Muscle of arm (tissue), 12 donors: ENCODE data around the gene SS18L1. TPM values are rescaled to one million over a fixed set of nuclear protein-coding genes. Genes with fewer than 3 reads are reported as not detected.

Experiments
- DNase-seq: peaks from one replicate; pipeline ENCODE4 v3.0.0-alpha.2; 2013
- polyA plus RNA-seq, 12 donors: library from polyadenylated mRNA; unstranded; fragments of 120-200 nt; gene quantifications; one replicate each; pipeline ENCODE4 v1.2.1, GENCODE V29; 2013; ENCODE audit not compliant: insufficient read length in 12 of 12

Gene SS18L1
- polyA plus RNA-seq, 12 donors, result 13.5 to 21.0 (median 15.7) TPM; not detected in 1

- no peak for DNase-seq
Measured at GRCh38 chr20:62119115-62119514, 24.5 kb upstream of the SS18L1 start.

GRCh38 chr20:62119591-62120364 lies 23.8 kb upstream of the SS18L1 start:
- no peak for DNase-seq

GRCh38 chr20:62120365-62120762 lies 23.2 kb upstream of the SS18L1 start:
- DNase-seq, result no peak

GRCh38 chr20:62120990-62121775 lies 22.4 kb upstream of the SS18L1 start:
- peak; percentile 44 for DNase-seq

- DNase-seq, result peak; percentile 96
Measured at GRCh38 chr20:62121776-62122653, 21.6 kb upstream of the SS18L1 start, which contains the start of gene LSM14B. Gene LSM14B, plus strand, starts transcription at chr20:62122475. Its CDS starts 192 bp downstream, at chr20:62122667.

- DNase-seq, result no peak
Measured at GRCh38 chr20:62122654-62123449, 20.7 kb upstream of the SS18L1 start.

GRCh38 chr20:62123450-62124118 lies 20.0 kb upstream of the SS18L1 start:
- no peak for DNase-seq

GRCh38 chr20:62126141-62126540 lies 17.4 kb upstream of the SS18L1 start:
- no peak for DNase-seq

GRCh38 chr20:62127799-62128198 lies 15.8 kb upstream of the SS18L1 start:
- DNase-seq, result no peak

- DNase-seq, result no peak
Measured at GRCh38 chr20:62128502-62128901, 15.1 kb upstream of the SS18L1 start.

- DNase-seq, result no peak
Measured at GRCh38 chr20:62129731-62130531, 13.6 kb upstream of the SS18L1 start.

- DNase-seq, result no peak
Measured at GRCh38 chr20:62131560-62132320, 11.8 kb upstream of the SS18L1 start.

- DNase-seq, result no peak
Measured at GRCh38 chr20:62132421-62132820, 11.1 kb upstream of the SS18L1 start.

GRCh38 chr20:62133051-62133845 lies 10.3 kb upstream of the SS18L1 start:
- no peak for DNase-seq

- DNase-seq, result no peak
Measured at GRCh38 chr20:62133864-62134263, 9.7 kb upstream of the SS18L1 start.

GRCh38 chr20:62134735-62135231 lies 8.8 kb upstream of the SS18L1 start:
- DNase-seq, result no peak

- no peak for DNase-seq
Measured at GRCh38 chr20:62135573-62136266, 7.8 kb upstream of the SS18L1 start.
